HG02610 (cell line): Measurements from ENCODE around the gene UST.
"Not testable (repeated sequence)": the region's sequence is repeated elsewhere in the genome, so short reads cannot be mapped to it uniquely, and the experiment has no call there.

Experiments
- ATAC-seq: cut with Tn5 transposase; IDR thresholded peaks from one replicate; pipeline ENCODE4 v1.9.1; 2021; ENCODE audit warnings: mild to moderate bottlenecking, moderate library complexity; ENCODE audit not compliant: unreplicated experiment

UST gene

DNA sequence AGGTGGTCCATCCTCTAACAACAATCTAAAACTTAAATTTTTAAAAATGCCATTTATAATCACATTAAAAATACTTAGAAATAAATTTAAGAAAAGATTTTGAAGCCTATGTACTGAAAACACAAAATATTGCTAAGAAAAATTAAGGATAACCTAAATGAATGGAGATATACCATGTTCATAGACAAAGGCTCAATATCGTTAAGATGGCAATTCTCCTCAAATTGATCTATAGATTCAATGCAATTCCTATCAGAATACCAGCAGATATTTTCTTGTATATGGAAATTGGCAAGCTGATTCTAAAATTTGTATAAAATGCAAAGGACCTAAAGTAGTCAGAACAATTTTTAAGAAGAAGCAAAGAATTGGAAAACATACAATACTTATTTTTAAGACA lies 19.7 kb upstream of the UST start:
- ATAC-seq, result no peak

DNA sequence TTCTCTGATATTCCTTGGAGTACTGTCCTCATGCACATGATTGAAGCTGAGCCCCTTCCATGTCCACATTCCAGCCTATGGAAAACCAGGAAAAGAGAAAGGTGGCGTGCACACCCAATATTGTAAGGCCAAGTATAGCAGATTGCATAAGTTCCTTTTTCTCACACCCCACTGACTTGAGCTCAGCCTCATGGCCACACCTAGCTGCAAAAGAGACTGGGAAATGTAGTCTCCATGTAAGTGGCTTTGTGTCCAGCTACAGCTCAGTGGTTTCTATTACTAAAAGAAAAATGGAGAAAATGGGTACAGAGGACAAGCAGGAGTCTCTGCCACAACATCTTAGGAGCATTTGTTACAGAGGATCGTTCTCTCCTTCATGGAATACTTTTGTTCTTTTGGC lies 10.8 kb upstream of the UST start:
- ATAC-seq, result no peak

DNA sequence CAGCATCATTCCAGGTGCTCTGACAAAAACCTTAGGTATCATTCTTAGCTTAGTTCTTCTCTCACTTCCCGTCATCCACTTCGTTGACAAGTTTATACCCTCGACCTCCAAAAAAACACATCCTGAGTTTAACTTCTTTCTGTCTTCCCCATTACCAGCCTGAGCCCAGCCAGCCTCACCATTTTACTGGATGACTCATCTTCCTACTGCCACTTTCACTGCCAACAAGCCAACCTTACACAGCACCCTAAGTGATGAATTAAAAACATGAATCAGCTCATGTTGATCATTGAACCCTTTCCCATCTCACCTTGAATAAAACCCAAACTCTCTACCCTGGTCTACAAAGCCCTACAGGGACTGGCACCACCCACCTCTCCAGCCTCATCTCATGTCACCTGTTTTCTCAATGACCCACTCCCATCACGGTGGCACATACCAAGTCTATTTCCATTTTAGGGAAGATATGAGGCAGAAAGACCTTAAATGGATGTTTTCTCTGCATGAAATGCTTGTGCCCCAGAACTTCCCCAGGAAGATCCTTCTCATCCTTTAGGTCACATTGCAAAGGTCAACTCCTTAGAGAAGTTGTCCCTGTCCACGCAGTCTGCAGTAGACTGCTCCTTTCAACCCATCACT lies 9.9 kb upstream of the UST start:
- ATAC-seq, result no peak

DNA sequence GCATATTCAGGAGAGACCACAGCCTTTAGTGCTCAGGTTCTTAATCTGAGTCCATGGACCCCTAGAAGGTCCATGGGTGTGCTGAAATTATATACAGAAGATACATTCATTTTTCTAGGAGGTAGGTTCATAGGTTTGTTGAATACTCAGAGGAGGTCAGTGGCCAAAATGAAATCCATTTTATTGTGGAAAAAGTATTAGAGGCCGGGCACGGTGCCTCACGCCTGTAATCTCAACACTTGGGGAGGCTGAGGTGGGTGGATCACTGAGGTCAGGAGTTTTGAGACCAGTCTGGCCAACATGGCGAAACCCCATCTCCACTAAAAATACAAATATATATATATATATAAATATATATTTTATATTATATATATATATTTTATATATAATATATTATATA lies 9.0 kb upstream of the UST start:
- no peak for ATAC-seq

DNA sequence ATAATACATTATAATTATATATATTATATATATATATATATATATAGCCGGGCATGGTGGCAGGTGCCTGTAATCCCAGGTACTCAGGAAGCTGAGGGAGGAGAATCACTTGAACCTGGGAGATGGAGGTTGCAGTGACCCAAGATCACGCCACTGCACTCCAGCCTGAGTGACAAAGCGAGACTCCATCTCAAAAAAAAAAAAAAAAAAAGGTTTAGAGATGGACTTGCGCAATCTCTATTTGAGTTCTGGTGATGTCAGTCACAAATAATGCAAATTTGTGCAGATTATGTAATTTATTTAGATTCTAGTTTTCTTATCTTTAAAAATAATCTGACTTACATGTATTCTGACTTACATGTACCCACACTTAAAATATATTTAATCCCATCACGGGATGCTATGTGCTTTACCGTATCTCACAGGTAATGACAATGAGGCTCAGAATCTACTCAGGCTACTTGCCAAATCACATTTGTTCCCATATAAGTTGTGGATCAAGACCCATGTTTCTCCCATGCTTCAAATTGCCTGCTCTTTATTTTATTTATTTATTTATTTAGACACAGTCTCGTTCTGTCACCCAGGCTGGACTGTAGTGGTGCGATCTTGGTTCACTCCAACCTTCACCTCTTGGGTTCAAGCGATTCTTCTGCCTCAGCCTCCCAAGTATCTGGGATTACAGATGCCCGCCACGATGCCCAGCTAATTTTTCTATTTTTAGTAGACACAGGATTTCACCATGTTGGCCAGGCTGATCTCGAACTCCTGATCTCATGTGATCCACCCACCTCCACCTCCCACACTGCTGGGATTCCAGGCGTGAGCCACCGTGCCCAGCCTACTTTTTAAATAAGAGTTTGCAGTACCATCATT lies 7.6 kb upstream of the UST start:
- no peak for ATAC-seq

DNA sequence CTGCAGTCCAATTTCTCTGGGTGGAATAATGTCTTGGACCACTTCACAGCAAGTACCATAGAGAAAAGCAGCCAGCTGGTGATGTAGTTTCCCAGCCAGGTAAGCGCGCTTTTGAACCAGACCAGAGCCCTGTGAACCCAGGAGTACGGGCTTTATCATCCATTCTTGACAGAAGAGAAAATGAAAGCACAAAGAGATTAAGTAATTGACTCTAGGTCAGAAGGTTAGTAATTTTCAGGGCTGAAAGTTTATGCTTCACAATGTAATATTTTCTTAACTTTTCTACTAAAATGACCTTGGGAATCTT lies 7.1 kb upstream of the UST start:
- no peak for ATAC-seq

DNA sequence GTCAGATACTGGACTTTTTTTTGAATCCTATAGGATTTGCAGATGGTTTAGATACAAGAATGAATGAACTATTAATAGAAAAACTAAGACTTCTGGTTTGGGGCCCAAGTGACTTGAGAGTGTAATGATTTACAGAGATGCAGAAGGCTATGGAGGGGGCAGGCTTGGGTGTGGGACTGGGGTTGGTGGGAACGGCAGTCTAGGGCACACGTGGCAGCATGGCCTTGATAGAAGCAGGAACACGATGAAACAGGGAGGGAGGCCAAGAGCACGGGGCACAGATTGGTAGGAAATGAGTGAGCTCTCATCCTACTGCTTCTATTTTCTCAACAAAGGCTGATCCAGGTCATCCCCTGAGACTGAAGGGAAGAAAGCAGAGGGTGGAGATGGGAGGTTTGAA lies 3.4 kb upstream of the UST start:
- ATAC-seq, result no peak

DNA sequence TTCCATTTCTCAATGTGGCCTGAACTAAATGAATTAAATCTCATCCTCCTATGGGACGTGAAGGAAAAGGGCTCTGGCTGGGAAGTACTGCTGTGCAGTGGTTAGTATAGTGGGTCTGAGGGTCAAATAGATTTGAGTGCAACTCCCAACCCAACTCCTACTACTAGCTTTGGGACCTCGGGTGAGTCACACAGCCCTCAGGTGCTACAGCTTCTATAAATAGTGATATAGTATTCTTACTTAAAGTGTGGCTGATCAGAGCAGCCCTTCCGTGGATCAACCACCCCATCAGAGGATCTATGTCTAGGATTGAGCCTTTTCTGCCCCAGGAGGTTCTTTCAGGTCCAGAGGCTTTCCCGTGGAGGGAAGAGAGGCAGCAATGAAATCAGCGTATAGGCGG lies 904 bp upstream of the UST start:
- no peak for ATAC-seq

DNA sequence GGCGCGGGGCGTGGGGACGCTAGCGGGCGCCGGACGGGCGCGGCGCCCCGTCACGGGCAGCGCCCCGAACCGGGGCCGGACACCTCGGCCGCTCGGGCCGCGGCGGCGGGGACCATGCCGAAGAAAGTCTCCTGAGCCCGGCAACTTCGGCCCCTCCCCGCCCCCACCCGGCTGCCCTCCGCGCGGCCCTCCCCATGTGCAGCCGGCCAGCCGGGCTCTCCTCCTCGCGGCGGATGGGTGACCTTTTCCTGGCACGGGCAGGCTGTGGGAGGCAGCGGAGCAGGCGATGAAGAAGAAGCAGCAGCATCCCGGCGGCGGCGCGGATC lies 278 bp downstream of the UST start:
- peak; percentile 19 for ATAC-seq

DNA sequence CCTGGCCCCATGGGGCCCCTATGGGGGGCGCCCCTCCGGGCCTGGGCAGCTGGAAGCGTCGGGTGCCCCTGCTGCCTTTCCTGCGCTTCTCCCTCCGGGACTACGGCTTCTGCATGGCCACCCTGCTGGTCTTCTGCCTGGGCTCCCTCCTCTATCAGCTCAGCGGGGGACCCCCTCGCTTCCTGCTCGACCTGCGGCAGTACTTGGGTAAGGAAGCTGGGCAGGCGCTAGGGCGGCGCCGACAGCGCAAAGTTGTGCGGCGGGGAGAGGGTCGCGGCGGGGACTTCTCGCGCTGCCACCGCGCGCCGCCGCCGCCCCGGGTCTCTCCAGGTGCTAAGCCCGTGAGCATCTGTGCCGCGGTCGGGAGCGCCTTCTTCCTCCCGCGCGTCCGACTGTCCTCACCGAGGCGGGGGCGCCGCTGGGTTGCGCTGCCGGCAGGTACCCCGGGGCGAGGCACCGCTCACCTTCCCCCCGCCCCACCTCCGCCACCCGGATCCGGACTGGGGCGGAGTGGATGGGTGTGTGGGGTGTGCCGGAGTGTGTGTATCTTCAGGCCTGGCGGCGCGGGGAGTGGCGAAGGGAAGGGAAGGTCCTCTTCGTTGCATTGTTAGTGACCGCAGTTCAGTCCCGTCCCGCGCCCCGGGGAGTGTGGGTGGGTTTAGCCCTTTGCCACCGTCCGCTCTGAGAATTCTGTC lies 788 bp downstream of the UST start:
- ATAC-seq, result peak; percentile 21

DNA sequence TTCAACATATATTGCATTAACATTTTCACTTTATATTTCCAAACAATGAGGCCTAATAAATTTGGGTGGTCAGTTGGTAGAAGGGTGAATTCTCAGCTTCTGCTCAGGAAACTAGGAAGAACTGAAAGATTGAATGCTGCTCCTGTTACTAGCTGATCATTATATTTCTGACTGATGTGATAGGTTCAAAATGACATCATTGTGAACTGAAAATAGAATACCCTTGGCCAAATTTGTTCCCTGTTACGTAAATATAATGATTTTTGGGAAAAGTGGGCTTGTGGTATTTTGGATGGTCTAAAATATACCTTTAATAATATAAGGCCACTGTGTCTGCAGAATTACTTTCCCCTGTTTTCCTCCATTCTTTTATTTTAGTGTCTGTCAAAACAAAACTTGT lies 2.8 kb downstream of the UST start:
- ATAC-seq, result no peak

DNA sequence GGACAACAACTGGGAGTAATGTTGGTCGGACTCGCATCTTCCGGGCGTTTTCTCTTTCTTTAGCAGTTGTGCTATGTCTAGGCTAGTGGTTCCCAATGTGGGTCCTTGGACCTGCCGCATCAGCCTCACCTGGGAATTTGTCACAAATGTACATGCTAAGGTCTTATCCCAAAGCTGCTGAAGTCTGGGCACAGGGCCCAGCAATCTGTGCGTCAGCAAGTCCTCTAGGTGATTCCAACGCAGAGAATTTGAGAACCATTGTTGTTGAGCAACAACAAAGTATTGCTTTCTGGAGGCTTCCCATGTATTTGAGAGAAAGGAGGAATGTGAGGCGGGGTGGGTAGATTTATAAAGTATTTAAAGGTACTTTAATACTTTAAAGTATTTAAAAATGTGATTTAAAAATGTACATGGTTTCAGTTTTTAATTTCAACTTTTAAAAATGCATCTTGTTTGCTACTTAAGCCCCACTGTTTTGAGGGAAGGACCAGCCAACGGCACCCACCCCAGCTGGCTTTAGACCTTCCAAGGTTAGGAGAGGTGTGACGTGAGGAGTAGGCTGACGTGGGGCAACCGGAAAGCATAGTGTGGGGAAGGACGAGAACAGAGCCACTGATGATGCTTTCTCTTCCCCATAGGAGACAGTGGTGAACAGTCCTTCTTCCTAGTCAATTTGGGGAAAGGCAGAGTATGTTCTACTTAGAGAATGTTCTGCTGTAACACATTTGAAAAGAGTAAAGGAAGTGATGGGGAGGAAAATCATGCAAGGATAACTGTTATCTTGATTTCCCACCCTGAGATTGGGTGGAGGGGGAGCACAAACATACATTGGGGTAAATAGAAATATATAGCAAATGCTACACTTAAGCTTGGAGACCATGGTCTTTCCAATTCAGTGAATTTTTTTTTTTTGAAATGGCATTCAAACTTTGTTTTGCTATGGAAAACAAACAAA lies 4.3 kb downstream of the UST start:
- no peak for ATAC-seq

DNA sequence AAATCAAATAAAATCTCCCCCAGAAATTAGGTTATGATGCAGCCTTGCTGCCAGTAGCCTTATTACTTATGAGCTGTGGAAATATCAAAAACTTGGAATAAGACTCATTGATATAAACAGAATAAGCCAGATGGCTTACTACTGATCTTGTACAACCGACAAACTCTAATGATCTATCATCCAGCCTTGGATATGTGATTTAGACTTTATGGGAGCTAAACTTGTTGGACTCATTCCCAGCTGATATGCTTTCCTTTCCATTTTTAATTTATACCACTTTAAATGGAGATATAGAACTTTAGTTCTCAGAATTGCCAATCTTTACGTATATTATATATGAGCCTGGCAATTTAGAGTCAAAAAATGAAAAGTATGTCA lies 5.0 kb downstream of the UST start:
- no peak for ATAC-seq

DNA sequence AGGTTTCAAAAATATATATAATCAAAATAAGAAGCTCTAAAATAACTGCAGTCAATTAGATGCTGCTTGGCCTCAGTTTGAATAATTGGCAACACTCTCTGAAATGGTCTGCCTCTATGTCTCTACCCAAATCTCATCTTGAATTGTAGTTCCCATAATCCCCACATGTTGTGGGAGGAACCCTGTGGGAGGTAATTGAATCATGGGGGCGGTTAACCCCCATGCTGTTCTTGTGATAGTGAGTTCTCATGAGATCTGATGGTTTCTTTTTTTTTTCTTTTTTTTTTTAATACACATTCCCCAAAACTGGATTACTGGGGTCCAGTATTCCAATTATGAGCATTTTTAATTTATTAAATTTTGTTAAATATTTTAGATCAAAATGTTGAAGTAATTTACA lies 8.5 kb downstream of the UST start:
- not testable (repeated sequence) for ATAC-seq

DNA sequence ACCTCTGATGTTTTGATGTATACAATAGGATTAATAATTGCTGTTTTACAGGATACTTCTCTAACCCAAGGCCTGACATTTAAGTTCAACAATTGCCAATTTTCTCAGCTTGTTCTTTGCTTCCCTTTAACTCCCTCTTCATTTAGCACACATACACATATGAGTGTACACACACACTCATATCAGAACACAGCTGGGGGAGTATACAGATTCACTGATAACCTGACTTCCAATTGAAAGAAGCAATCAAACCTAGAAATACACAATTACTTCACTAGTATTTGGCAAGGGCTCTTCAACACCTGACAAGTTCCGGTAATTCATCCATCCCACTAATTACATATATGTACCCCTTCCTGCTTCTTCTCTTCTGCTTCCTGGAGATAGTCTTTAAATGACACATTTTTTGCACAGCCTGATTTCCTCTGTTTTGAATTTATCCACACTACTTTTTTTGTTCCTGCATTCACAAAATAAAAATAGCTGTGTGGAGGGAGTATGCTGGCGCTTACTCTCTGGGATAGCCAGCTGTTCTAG lies 11.2 kb downstream of the UST start:
- ATAC-seq, result no peak

DNA sequence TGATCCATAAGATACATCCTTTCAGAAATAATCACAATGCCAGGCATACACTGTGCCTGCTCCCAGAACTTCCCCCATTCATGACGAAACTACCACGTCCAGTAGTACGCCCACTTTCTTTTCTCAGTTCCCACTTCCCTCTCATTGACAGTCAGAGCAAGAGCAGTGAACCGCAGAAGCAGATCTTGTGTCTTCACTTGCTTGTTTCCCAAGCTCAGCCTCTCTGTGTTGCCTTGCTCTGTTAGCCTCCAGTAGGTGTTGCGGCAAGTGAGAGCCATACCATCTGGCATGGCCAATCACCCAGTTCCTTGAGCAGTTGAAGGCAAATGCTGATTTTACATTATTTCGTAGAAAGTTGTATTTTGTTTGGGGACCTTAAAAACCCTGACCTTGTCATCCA lies 11.7 kb downstream of the UST start:
- ATAC-seq, result peak; percentile 66

DNA sequence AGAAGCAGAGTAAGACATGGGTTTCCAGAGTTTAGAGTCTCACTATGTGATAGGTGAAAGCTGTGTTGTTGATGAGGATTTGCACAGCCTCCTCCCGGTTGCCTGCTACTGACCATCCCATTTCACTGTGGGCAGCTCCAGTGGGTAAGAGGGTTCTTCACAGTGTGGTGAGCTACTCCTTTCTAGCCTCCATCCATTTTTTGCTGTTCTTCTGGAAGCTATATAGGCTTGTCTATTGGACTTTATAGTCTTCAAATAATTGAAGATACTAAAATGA lies 13.4 kb downstream of the UST start:
- ATAC-seq, result no peak

DNA sequence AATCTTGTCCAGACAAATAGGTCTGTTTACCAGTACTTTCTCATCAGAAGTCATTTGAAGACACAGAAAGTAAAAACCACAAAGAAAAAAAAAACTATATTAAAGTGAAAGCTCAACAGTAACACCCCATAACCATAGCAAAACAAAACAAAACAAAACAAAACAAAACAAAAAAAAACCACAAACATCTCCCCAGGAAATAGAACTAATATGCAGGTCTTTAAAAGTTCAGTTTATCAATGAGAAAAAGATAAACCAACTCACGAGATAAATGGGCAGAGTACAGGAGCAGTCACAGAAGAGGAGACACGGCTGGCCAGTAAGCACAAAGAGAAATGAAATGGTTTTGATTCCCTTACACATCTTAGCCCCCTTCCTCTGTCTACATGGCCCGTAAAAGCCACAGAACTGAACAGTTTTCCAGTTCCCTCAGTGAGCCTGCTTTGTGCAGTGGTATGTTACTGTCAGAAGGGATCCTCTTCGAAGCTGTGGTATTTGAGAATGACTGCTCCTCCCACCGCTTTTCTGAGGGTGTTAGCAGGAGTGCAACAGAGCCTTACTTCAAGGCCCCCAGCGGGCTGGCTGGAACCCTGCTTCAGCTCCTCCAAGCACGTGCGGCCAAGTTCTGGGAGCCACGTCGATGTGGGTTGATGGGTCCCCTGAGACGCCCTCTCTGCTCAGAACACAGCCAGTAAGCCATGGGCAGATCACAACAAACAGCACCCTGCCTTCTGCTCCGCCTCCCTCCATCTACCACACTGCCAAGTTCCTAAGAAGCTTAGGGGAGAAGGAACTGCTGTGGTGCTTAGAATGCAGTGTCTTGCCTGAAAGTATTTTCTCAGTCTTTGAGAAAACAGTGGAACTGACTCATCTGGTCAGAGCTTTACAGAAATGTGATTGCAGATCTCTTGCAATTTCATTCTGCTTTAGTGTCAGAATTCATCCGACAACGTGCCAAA lies 14.0 kb downstream of the UST start:
- peak; percentile 47 for ATAC-seq

DNA sequence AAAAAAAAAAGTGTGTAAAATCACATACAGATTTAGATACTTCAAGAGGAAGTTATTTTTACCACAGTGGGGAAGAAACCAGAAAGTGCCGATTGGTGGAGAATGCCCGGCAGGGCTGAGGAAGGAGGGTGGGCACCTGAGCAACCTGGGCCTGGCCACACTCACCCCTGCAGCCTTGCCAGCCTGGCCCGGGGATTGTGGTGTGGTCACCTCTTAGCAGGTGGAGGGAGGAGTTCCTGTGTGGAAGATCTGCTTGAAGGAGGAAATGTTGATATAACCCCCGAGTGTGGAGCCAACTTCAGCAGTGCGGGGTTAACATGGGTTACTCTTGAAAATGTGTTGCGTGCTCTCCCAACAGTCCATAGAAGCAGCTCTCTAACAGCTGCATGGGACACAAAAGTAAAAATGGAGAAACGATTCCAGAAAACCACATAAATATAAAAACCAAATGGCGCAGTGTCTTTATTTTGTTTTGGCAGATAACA lies 14.7 kb downstream of the UST start:
- no peak for ATAC-seq

DNA sequence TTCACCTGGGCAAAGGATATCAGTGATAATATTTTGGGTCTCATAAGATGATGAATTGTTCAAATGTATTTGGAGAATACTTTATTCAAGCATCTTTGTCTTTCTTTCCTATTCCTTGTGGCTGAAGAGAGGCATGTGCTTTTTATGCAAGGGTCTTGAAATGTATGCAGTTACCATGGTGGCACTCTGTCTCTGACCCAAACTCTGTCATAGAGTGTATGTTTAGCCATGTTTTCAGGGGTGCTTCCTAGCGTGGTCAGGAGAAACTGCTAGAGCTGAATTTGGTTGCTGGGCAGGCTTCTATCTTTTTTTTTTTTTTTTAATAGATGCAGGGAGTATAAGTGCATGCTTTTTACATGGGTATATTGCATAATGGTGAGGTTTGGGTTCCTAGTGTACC lies 15.4 kb downstream of the UST start:
- ATAC-seq, result no peak
